NCI-H1048 (cell line): ENCODE results near the gene PITPNC1.
"Not testable (repeated sequence)": the region's sequence is repeated elsewhere in the genome, so short reads cannot be mapped to it uniquely, and the experiment has no call there.

ENCODE experiments used
- DNase-seq: peaks from one replicate; lab custom pipeline; 2025; lab: John Stamatoyannopoulos, UW

The PITPNC1 gene

DNA sequence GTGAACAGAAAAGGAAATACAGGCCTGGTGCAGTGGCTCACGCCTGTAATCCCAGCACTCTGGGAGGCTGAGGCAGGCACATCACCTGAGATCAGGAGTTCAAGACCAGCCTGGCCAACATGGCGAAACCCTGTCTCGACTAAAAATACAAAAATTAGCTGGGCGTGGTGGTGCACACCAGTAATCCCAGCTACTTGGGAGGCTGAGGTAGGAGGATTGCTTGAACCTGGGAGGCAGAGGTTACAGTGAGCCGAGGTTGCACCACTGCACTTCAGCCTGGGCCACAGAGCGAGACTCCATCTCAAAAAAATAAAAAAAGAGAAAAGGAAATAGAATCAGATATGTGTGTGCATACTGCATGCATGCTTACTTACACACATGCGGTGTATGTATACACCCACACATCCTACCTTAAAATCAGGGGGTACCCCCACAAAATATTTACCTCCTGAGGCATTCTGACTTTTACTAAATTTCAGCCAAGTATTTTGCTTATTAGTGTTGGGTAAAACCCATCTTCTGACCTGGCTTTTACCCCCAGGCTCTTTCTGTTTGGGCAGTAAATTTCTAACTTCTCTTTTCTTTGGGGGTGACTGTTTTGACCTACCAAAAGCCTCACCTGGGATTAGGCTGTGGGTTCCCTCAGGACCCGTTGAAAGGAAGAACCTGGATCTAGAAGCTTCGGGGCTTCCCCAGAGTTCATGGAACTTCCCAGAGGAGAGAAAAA, 201.8 kb downstream of the PITPNC1 start:
- DNase-seq, result not testable (repeated sequence)

- DNase-seq, result no peak
Observed at GRCh38 chr17:67582673-67583081, 205.6 kb downstream of the PITPNC1 start.

GRCh38 chr17:67585077-67585602, 208.1 kb downstream of the PITPNC1 start:
- no peak for DNase-seq

DNA sequence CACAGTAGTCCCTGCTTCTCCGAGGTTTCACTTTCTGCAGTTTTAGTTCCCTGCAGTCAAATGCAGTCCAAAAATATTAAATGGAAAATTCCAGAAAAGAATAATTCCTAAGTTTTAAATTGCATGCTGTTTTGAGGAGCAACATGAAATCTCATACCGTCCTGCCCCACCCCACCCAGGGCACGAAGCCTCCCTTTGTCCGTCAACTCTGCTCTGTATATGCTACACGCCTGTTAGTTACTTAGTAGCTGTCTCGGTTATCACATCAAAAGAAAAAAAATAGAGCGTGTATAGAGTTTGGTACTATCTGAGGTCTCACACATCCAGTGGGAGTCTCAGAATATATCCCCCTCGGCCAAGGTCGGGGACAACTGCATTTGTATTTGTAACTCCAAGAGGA, 211.2 kb downstream of the PITPNC1 start:
- no peak for DNase-seq

GRCh38 chr17:67594115-67594880, 217.2 kb downstream of the PITPNC1 start:
- no peak for DNase-seq

- DNase-seq, result no peak
Observed at GRCh38 chr17:67600408-67600807, 223.3 kb downstream of the PITPNC1 start.

- no peak for DNase-seq
Observed at GRCh38 chr17:67601897-67602296, 224.8 kb downstream of the PITPNC1 start.

DNA sequence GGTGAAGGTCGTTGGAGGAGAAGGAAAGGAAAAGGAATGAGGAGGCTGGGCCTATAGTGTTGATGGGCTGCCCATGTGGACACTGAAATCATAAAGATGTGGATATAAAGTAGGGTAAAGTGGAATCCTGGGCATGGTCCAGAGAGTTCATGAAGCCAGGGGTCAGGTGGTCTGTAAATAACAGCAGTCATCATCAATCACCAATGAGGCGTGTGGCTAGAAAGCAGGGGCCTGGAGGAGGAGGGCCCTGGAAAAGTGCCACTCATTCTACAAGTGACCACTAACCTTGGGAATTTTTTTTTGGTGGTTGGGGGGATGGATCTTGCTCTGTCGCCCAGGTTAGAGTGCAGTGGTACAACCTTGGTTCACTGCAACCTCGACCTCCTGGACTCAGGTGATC, 225.4 kb downstream of the PITPNC1 start:
- no peak for DNase-seq

- no peak for DNase-seq
Observed at GRCh38 chr17:67602974-67603373, 225.9 kb downstream of the PITPNC1 start.

DNA sequence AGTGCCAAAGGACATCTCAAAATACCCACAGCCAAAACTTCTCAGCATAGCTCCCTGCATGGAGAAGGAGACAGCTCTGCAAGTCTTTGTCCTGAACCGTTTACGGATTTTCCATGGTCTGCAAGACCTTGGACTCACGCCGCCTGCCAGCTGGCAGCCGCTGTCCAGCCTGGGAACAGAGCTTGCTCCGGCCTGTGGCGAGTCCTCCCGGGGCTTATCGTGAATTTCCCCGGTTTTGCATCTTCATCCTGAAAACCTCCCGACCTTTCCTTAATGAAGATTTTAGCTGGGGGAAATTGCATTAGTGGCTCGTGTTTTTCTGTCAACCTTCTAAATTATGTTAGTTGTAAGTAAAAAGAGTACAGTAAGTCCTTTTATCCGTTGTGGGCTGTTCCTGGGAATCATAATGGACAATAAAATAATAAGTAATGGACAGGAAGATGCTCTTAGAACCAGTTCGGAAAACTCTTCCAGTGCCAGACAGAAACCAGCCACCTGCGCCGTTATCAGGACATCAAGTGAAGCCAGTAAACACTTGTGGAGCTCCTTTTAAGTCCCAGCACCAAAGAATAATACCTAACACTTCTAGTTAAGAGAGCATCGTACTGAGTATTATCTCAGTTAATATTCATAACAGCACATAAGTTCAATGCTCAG, 228.3 kb downstream of the PITPNC1 start:
- DNase-seq, result no peak

DNA sequence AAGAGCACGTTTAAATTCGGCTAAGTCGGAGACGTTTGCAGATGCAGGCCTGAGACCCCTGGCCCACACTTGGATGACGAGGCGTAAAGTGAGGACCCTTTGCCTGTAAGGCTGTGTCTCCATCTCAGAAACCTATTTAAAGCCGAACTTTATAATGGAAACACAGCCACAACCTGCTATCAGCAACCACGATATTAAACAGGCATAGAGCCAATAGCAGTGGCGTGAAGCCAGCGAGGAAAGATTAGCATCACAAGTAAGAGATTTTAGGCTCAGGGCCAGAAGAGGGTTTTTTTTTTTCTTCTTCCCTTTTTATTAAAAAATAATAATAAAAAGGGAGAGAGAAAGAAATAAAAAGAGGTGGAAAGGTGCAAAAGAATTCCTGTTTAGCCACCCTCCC, 229.4 kb downstream of the PITPNC1 start:
- DNase-seq, result no peak

DNA sequence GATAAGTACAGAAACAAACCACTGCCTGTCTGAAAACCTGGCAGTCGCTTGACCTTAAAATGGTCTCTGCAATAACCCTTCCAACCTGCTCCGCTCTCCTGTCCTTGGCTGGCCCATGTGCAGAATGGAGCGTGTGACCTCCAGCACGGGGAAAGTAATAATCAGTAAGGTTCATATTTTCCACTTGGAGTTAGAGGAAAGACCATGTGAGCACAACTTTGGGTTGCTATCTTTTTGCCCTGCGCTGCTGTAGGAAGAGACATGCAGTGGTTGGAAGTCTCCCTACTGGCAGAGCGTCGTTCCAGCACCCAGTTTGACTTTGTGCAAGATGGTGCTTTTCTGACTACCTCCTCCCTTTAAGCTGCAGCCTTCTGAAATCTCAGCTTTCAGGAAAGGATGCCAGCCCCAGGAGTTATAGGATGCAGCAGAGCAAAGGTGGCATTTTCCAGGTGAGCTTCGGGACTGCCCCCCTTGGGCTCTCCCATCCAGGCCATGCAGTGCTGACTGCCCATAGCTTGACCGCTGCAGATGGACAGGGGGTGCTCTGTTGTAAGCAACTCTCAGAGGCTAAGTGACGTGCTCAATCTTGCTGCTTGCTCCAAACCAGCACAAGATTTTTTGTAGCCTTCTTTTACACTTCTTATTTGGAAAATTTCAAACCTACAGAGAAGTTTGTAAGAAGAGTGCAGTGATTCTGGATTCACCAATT, 230.0 kb downstream of the PITPNC1 start:
- no peak for DNase-seq

GRCh38 chr17:67610061-67610460, 233.0 kb downstream of the PITPNC1 start:
- no peak for DNase-seq

GRCh38 chr17:67613961-67614360, 236.9 kb downstream of the PITPNC1 start:
- DNase-seq, result no peak

DNA sequence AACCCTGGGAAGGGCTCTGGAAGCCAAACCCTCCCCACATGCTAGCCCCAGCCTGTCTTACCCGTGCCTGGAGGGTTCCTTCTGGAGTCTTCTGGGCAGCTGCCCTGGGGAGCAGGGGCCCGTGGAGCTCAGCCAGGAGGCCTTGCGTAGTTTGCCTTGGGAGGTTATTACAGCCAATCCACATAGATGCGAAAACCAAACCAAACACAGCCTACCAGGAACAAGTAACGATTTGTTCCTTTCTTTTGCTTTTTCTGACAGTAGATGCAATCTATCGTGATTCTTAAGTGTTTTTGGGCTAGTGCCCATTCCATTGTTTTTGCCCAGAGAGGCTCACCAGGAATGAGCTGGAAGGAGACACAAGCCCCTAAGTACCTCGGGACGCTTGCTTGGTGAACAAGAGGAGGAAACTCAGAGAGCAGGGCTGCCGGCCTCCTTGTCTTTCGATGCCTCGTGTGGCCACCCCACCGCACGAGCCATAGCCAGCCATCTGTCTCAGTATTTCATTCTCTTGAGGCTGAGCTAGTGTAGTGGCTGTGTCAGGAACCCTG, 238.0 kb downstream of the PITPNC1 start:
- DNase-seq, result no peak

GRCh38 chr17:67615736-67616135, 238.7 kb downstream of the PITPNC1 start:
- DNase-seq, result no peak

GRCh38 chr17:67617304-67617899, 240.3 kb downstream of the PITPNC1 start:
- DNase-seq, result no peak

DNA sequence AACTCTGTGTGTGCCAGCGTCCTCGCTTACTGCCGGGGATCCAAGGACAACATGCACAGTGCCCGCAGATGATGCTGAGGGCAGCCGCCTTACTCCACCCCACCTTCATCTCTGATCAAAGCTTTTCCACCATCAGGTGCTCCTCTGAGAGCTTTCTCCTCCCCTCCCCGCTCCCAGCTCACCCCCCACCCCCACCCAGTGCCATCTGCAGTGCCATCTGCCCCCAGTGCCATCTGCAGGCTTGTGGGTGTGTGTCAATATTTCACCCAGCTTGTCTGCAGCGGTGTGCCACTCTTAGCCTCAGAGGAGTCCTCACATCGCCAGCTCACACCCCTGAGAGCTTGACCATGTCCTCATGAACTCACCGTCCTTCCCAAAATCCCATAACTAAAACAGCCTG, 242.5 kb downstream of the PITPNC1 start:
- DNase-seq, result no peak

- DNase-seq, result no peak
Observed at GRCh38 chr17:67620088-67620487, 243.0 kb downstream of the PITPNC1 start.

DNA sequence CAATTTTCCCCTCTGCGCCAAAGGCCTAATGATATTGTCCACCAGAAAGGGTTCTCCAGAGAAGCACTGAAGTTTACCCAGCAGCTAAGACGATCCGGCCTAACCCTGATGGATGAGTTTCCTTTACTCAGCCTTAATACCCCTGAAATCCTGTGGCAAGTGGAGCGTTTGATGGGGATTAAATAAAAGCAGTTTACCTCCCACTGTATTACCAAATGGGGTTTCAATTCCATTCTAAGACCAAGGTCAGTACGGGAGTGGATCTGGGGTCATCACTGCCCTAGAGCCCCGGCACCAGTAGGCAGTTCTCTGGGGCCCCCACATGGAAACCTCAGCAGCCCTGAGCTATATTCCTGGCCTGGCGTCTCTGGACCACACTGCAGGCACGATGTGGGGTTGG, 243.6 kb downstream of the PITPNC1 start:
- no peak for DNase-seq

DNA sequence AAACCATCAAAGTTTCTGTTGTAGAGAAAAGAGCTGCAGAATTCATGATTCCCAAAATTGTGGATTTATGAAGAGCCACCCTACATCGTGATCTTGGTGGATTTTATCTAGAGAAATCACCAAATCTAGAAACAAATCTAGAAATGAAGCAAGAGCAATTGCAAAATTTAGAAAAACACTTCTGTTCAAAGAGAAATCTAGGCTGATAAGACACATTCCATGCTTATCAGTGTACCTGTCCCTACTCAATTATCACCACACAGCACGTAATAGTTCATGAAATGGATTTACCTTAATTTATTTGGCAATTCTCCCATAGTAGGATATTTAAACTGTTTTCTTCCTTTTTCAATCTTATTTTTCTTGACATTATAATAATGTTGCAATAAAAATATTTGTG, 246.7 kb downstream of the PITPNC1 start:
- no peak for DNase-seq
